A549 (cell line): Measurements from ENCODE around the gene MEAF6.

ENCODE experiments used
- EP300 ChIP-seq, 2 experiments: fragments of >200 bp; sonication (Bioruptor Twin); formaldehyde crosslinking; IDR thresholded peaks; 2 replicates in 1 of 2; 3 replicates in 1 of 2; pipeline ENCODE4 v1.6.1; 2016 to 2017
- HES2 ChIP-seq: fragments of >200 bp; sonication (Bioruptor Twin); formaldehyde crosslinking; IDR thresholded peaks from 2 replicates; pipeline ENCODE4 v1.6.1; 2016
- JUN ChIP-seq, 2 experiments: fragments of >200 bp; sonication (Bioruptor Twin); formaldehyde crosslinking; IDR thresholded peaks; 2 replicates in 1 of 2; 3 replicates in 1 of 2; pipeline ENCODE4 v1.6.1; 2016 to 2017
- MYC ChIP-seq: IDR thresholded peaks from 2 replicates; pipeline ENCODE4 v1.6.1; 2012; ENCODE audit warnings: mild to moderate bottlenecking, inconsistent platforms, low read length, improper control_type of control experiment, borderline replicate concordance
- NPAS2 ChIP-seq: fragments of 250-450 bp; sonication (Bioruptor Pico); IDR thresholded peaks from 2 replicates; pipeline ENCODE4 v1.8.0; 2022; ENCODE audit warnings: mild to moderate bottlenecking, moderate library complexity, borderline replicate concordance
- NR3C1 ChIP-seq: fragments of >200 bp; sonication (Bioruptor Twin); formaldehyde crosslinking; IDR thresholded peaks from 3 replicates; pipeline ENCODE4 v1.6.1; 2017
- POLR2A ChIP-seq: IDR thresholded peaks from 2 replicates; pipeline ENCODE4 v1.6.1; 2012; ENCODE audit warnings: mild to moderate bottlenecking, low read length
- RAD21 ChIP-seq, 2 experiments: fragments of >200 bp in 1 of 2; sonication (Bioruptor Twin) in 1 of 2; formaldehyde crosslinking in 1 of 2; IDR thresholded peaks in 1 of 2; conservative IDR thresholded peaks in 1 of 2; 2 replicates in 1 of 2; 3 replicates in 1 of 2; pipeline ENCODE4 v1.6.1; 2012 to 2018; ENCODE audit warnings: inconsistent platforms in 1 of 2
- RNF2 ChIP-seq: fragments of 200-600 bp; sonication (generic); IDR thresholded peaks from 2 replicates; pipeline ENCODE4 v1.6.1; 2016; ENCODE audit warnings: low read depth, mild to moderate bottlenecking, antibody characterized with exemption, moderate library complexity, borderline replicate concordance
- USF2 ChIP-seq: fragments of 450-650 bp; IDR thresholded peaks from 2 replicates; pipeline ENCODE4 v1.6.1; 2014; ENCODE audit warnings: antibody characterized with exemption
- TF ChIP-seq, protein P1 (sequence below): fragments of >200 bp; sonication (Bioruptor Twin); formaldehyde crosslinking; IDR thresholded peaks from 3 replicates; pipeline ENCODE4 v1.5.1; 2016
- TF ChIP-seq, protein P2 (sequence below): fragments of 200-600 bp; sonication (generic); IDR thresholded peaks from 2 replicates; pipeline ENCODE4 v1.6.1; 2016; ENCODE audit warnings: antibody characterized with exemption, mild to moderate bottlenecking, moderate library complexity

GRCh38 chr1:37484325-37485051, 30.1 kb downstream of the MEAF6 start:
- TF ChIP-seq USF2 (no peak), JUN (IDR thresholded peaks at IDR 0.05) (peak in 1 of 2 experiments; percentile 71; a peak in 1 of 5 replicates), NR3C1 (no peak), NPAS2 (CRISPR knock-in tag) (no peak), MYC (no peak), POLR2A (no peak), HES2 (no peak), RNF2 (no peak), RAD21 (conservative IDR thresholded peaks at IDR 0.05 in 1 of 2, IDR thresholded peaks at IDR 0.05 in 1 of 2) (no peak), EP300 (IDR thresholded peaks at IDR 0.05) (no peak)
- TF ChIP-seq, protein P1, sequence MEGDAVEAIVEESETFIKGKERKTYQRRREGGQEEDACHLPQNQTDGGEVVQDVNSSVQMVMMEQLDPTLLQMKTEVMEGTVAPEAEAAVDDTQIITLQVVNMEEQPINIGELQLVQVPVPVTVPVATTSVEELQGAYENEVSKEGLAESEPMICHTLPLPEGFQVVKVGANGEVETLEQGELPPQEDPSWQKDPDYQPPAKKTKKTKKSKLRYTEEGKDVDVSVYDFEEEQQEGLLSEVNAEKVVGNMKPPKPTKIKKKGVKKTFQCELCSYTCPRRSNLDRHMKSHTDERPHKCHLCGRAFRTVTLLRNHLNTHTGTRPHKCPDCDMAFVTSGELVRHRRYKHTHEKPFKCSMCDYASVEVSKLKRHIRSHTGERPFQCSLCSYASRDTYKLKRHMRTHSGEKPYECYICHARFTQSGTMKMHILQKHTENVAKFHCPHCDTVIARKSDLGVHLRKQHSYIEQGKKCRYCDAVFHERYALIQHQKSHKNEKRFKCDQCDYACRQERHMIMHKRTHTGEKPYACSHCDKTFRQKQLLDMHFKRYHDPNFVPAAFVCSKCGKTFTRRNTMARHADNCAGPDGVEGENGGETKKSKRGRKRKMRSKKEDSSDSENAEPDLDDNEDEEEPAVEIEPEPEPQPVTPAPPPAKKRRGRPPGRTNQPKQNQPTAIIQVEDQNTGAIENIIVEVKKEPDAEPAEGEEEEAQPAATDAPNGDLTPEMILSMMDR, result no peak
- TF ChIP-seq, protein P2, sequence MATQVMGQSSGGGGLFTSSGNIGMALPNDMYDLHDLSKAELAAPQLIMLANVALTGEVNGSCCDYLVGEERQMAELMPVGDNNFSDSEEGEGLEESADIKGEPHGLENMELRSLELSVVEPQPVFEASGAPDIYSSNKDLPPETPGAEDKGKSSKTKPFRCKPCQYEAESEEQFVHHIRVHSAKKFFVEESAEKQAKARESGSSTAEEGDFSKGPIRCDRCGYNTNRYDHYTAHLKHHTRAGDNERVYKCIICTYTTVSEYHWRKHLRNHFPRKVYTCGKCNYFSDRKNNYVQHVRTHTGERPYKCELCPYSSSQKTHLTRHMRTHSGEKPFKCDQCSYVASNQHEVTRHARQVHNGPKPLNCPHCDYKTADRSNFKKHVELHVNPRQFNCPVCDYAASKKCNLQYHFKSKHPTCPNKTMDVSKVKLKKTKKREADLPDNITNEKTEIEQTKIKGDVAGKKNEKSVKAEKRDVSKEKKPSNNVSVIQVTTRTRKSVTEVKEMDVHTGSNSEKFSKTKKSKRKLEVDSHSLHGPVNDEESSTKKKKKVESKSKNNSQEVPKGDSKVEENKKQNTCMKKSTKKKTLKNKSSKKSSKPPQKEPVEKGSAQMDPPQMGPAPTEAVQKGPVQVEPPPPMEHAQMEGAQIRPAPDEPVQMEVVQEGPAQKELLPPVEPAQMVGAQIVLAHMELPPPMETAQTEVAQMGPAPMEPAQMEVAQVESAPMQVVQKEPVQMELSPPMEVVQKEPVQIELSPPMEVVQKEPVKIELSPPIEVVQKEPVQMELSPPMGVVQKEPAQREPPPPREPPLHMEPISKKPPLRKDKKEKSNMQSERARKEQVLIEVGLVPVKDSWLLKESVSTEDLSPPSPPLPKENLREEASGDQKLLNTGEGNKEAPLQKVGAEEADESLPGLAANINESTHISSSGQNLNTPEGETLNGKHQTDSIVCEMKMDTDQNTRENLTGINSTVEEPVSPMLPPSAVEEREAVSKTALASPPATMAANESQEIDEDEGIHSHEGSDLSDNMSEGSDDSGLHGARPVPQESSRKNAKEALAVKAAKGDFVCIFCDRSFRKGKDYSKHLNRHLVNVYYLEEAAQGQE, result no peak
